Tibial artery (tissue), 4 donors: ENCODE measurements around the gene CLDN24.

Experiments
- DNase-seq, 2 donors: peaks; one replicate each; pipeline ENCODE4 v3.0.0-alpha.2; 2019
- H3K27ac ChIP-seq, 2 donors: fragments of 200-600 bp; sonication (generic) in 1 of 2; 1 replicate in 1 of 2; 2 replicates in 1 of 2; pipeline ENCODE4 v1.5.1; 2018 to 2019; ENCODE audit warnings: mild to moderate bottlenecking in 1 of 2
- H3K27me3 ChIP-seq, 2 donors: fragments of 200-600 bp; sonication (generic) in 1 of 2; one replicate each; pipeline versions ENCODE4 v1.5.1 to v1.6.0; 2016 to 2019
- H3K36me3 ChIP-seq, 3 donors: fragments of 200-600 bp; sonication (generic) in 2 of 3; one replicate each; pipeline ENCODE4 v1.5.1; 2016 to 2019; ENCODE audit warnings: mild to moderate bottlenecking in 2 of 3
- H3K4me1 ChIP-seq, 4 donors: fragments of 200-600 bp; sonication (generic) in 2 of 4; 1 replicate in 3 of 4; 2 replicates in 1 of 4; pipeline ENCODE4 v1.5.1; 2016 to 2019
- H3K4me3 ChIP-seq, 2 donors: fragments of 200-600 bp; sonication (generic) in 1 of 2; 1 replicate in 1 of 2; 2 replicates in 1 of 2; pipeline ENCODE4 v1.5.1; 2018 to 2019; ENCODE audit warnings: mild to moderate bottlenecking in 2 of 2
- H3K9me3 ChIP-seq, 3 donors: fragments of 200-600 bp; sonication (generic) in 1 of 3; one replicate each; pipeline ENCODE4 v1.5.1; 2016 to 2019
- CTCF ChIP-seq, 2 experiments: fragments of 200-600 bp in 1 of 2; fragments of 450-650 bp in 1 of 2; IDR thresholded peaks; one replicate each; pipeline ENCODE4 v1.5.1; 2017 to 2019; ENCODE audit warnings: antibody characterized with exemption in 2 of 2, mild to moderate bottlenecking in 1 of 2, moderate library complexity in 1 of 2
- intact Hi-C: fragments of 100-400 bp; cut with DNase I; formaldehyde crosslinking; loops from one replicate; pipeline ENCODE4 v1.15.0; 2023; ENCODE audit warnings: low total_unique reads

CLDN24 gene

GRCh38 chr4:183285886-183286285 lies 36.3 kb downstream of the CLDN24 start:
- intact Hi-C loops = no loop called here
- Histone ChIP-seq H3K27me3 (no peaks in the 10 kb centered on the region), H3K4me1 (no peaks in the 10 kb centered on the region), H3K27ac (no peak overlapping the region), H3K9me3 (no peaks in the 10 kb centered on the region), H3K4me3 (no peak overlapping the region), H3K36me3 (peaks cover 83 to 92% (median 85%) of the 10 kb centered on the region in 3 donors)
- TF ChIP-seq CTCF (IDR thresholded peaks at IDR 0.05) = no peak
- DNase-seq = no peak

- intact Hi-C loops = no loop called here
- no peaks in the 10 kb centered on the region for H3K9me3 ChIP-seq
- H3K27ac ChIP-seq = no peak overlapping the region
- no peak for DNase-seq
- no peaks in the 10 kb centered on the region for H3K4me1 ChIP-seq
- no peak for TF ChIP-seq CTCF (IDR thresholded peaks at IDR 0.05)
- no peak overlapping the region for H3K4me3 ChIP-seq
- peaks cover 81 to 92% (median 83%) of the 10 kb centered on the region in 3 donors for H3K36me3 ChIP-seq
- no peaks in the 10 kb centered on the region for H3K27me3 ChIP-seq
These were observed 37.3 kb downstream of the CLDN24 start for GRCh38 chr4:183284965-183285364.

DNA sequence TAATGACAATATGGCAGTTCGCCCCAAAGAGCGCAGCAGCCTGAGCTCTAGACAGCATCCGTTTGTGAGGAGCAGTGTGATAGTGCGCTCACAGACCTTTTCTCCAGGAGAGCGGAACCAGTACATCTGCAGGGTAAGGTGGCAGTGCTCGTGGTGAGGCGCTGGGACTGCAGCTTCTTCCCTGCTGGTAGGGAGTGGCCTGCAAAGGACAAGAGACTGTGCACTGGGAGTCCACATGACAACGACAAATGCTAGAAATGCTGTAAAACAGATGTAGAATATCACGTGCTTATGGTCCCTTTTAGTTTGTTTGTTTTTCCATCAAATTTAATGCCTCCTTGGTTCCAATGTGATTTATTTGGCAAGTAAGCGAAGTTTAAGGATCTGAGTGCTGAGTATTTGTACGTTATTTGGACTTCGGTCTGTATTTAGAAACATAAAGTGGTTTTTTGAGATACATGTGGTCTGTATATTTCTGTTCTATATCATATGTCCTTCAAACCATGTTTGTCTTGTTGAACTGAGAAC lies 37.9 kb downstream of the CLDN24 start:
- Histone ChIP-seq H3K4me1 (no peaks in the 10 kb centered on the region), H3K27me3 (no peaks in the 10 kb centered on the region), H3K36me3 (peaks cover 77 to 87% (median 79%) of the 10 kb centered on the region in 3 donors), H3K4me3 (no peak overlapping the region), H3K27ac (no peak overlapping the region), H3K9me3 (no peaks in the 10 kb centered on the region)
- intact Hi-C loops = no loop called here
- DNase-seq = no peak
- no peak for TF ChIP-seq CTCF (IDR thresholded peaks at IDR 0.05)

DNA sequence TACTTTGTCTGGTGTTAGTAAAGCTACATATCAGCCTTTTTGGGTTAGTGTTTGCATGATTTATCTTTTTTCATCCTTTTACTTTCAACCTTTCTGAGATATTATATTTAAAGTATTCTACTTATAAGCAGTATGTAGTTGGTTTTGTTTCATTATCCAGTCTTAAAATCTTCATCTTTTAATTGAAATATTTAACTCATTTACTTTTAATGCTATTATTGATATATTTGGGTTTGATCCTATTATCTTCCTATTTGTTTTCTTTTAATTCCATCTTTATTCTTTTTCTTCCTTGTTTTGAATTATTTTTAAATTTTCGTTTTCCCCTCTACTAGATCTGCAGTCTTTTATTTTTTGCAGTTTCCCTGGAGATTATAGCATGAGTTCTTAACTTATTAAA lies 46.1 kb downstream of the CLDN24 start:
- Histone ChIP-seq H3K27me3 (no peaks in the 10 kb centered on the region), H3K36me3 (peaks cover 54 to 58% (median 56%) of the 10 kb centered on the region in 3 donors), H3K4me1 (no peaks in the 10 kb centered on the region), H3K27ac (no peak overlapping the region), H3K4me3 (no peak overlapping the region), H3K9me3 (peaks cover 3 to 28% (median 13%) of the 10 kb centered on the region in 3 donors)
- no peak for DNase-seq
- no peak for TF ChIP-seq CTCF (IDR thresholded peaks at IDR 0.05)
- intact Hi-C loops = no loop called here

- no peak for TF ChIP-seq CTCF (IDR thresholded peaks at IDR 0.05)
- no peaks in the 10 kb centered on the region for H3K4me1 ChIP-seq
- H3K4me3 ChIP-seq = no peak overlapping the region
- intact Hi-C loops = no loop called here
- peaks cover 3 to 28% (median 13%) of the 10 kb centered on the region in 3 donors for H3K9me3 ChIP-seq
- no peaks in the 10 kb centered on the region for H3K27me3 ChIP-seq
- H3K27ac ChIP-seq = no peak overlapping the region
- H3K36me3 ChIP-seq = peaks cover 78 to 82% (median 81%) of the 10 kb centered on the region in 3 donors
- DNase-seq = no peak
These were observed 49.8 kb downstream of the CLDN24 start for GRCh38 chr4:183272384-183272783.
